Sigmoid colon (tissue), 4 donors: ENCODE results near the gene FGF3.

ENCODE experiments used
- CTCF ChIP-seq, 4 experiments: fragments of 450-650 bp in 3 of 4; fragments of 200-600 bp in 1 of 4; IDR thresholded peaks; one replicate each; pipeline ENCODE4 v1.5.1; 2016 to 2019; ENCODE audit warnings: antibody characterized with exemption in 4 of 4, mild to moderate bottlenecking in 3 of 4, moderate library complexity in 2 of 4
- POLR2AphosphoS5 ChIP-seq, 4 donors: sonication (generic); formaldehyde crosslinking; IDR thresholded peaks; one replicate each; pipeline ENCODE4 v1.6.1; 2017; ENCODE audit warnings: antibody characterized with exemption in 4 of 4

DNA sequence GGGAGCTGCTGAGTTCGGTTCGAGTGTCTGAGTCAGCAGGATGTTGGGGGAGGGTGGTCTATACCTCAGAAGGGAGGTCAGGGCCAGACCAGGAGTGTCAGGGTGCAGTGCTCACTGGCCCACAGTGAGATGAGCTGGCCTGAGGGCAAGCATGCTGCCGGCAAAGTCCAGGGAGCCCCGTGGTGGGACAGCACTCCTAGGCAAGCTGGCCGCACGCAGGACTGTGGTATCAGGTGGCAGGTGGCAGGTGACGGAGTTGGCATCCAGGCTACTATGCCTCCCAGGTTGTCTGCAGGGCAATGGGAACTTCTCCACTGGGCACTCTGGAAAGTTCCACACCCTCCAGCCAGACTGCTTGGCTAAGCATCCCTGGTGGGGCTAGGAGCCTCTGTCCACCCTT lies 4.8 kb downstream of the FGF3 start:
- TF ChIP-seq CTCF (IDR thresholded peaks at IDR 0.05) (no peak), POLR2AphosphoS5 (IDR thresholded peaks at IDR 0.05) (no peak)
